ENCODE data around the gene TBXT.
"Not testable (repeated sequence)": the region's sequence is repeated elsewhere in the genome, so short reads cannot be mapped to it uniquely, and the experiment has no call there.

TBXT gene

DNA sequence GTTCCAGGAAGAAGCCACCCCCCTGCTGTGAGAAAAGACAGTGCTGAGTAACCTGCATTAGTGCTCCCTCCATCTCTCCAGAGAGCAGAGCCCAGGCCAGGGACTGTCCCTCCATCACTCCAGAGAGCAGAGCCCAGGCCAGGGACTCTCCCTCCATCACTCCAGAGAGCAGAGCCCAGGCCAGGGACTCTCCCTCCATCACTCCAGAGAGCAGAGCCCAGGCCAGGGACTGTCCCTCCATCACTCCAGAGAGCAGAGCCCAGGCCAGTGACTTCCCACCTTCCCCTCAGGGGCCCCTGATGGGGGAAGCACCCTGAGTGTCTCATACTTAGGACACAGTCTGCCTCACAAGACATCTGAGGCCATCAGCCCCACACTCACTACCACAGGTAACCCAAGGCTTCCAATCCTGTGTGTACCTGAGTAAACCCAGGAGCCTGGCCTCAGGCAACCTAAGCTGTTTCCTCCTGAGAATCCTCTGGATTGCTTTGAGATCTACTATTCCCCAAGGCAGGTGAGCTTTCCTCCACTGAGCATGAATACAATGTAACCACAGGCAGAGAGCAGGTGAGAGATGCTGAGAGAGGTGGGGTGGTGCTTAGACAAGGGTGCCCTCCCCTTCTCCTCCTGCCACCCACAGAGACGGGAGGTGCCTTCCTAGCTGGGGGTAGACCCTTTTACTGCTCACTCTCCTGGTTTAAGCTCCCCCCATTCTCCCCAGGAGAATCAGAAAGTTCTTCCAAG, 4.9 kb downstream of the TBXT start:
- H3K4me3 Mint-ChIP-seq = no peak overlapping the region
- H3K36me3 Mint-ChIP-seq = no peaks in the 10 kb centered on the region
- no peaks in the 10 kb centered on the region for H3K4me1 Mint-ChIP-seq
- peaks cover 69% of the 10 kb centered on the region for H3K27me3 Mint-ChIP-seq
- H3K27ac Mint-ChIP-seq = no peak overlapping the region
- CTCF ChIA-PET = no interaction called here
- DNase-seq = no peak
- no peaks in the 10 kb centered on the region for H3K9me3 Mint-ChIP-seq

DNA sequence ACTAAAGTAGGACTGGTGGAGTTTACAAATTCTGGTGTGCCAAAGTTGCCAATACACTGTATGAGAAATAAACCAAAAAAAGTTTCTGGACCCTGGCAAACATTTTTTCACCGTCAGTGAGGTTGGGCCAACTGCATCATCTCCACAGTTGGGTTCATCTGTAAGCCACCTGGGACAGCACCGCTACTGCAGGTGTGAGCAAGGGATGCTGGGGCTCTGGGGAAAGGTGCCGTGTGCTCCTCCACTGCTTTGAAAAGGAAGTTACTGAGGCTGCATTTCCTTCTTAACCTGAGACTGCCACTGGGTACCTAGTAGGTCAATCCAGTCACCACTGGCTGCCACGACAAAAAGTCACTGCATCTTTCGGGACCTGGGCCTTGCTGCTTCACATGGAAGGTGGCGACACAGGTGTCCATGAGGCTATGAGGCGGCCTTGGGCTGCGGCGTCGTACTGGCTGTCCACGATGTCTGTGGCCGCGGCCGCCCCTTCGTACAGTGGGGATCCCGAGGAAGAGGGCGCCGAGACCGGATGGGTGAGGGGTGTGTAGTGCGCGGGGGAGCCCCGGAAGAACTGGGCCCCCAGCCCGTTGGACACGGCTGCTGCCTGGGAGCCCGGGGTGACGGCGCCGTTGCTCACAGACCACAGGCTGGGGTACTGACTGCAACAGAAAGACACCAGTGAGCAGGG, 9.6 kb downstream of the TBXT start:
- no peak overlapping the region for H3K4me3 Mint-ChIP-seq
- H3K9me3 Mint-ChIP-seq = no peaks in the 10 kb centered on the region
- H3K36me3 Mint-ChIP-seq = no peaks in the 10 kb centered on the region
- no peaks in the 10 kb centered on the region for H3K4me1 Mint-ChIP-seq
- peaks cover 28% of the 10 kb centered on the region for H3K27me3 Mint-ChIP-seq
- no peak overlapping the region for H3K27ac Mint-ChIP-seq
- no peak for DNase-seq
- CTCF ChIA-PET = interaction anchor here (1.9 kb wide), 1 partner anchor 243 kb away, joined by 4 read pairs; no protein-coding TSS in a partner anchor

DNA sequence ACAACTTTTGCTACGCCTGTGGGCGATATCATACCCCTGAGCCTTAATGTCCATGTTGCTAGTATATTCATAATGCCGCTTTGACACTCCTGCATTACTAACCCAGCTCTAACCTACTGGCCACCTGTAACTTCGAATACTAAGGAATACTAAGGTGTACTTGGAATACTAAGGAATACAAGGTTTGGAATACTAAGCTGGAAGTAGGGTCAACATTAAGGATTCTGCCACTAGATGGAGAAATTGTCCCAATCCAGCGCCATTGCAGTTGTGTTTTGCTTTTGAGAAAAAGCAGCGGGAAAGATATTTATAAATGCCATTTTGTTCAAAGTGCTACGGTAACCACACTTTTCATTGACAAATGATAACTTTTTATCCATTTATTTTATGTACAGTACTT, 10.7 kb downstream of the TBXT start:
- Mint-ChIP-seq H3K4me3 (no peak overlapping the region), H3K36me3 (no peaks in the 10 kb centered on the region), H3K4me1 (no peaks in the 10 kb centered on the region), H3K27me3 (peaks cover 16% of the 10 kb centered on the region), H3K9me3 (no peaks in the 10 kb centered on the region), H3K27ac (no peak overlapping the region)
- no peak for DNase-seq
- CTCF ChIA-PET = interaction anchor here (1.9 kb wide), 1 partner anchor 244 kb away, joined by 4 read pairs; no protein-coding TSS in a partner anchor

DNA sequence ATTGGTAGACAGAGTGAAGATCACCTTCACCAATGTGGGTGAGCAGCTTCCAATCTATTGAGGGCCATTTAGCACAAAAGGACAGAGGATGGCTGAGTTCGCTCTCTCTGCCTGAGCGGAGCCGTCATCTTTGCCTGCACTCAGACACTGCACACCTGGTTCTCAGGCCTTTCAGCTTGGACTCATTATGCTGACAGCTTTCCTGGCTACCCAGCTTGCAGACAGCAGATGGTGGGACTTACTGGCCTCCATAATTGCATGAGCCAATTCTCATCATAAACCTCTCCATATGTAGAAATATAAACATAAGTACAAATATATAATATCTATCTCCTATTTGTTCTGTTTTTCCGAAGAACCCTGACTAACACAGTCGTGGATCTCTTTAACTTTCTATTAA, 13.7 kb downstream of the TBXT start:
- CTCF ChIA-PET = no interaction called here
- Mint-ChIP-seq H3K27ac (no peak overlapping the region), H3K4me1 (no peaks in the 10 kb centered on the region), H3K27me3 (peaks cover 11% of the 10 kb centered on the region), H3K9me3 (peaks cover 3% of the 10 kb centered on the region), H3K36me3 (no peaks in the 10 kb centered on the region), H3K4me3 (no peak overlapping the region)
- no peak for DNase-seq

DNA sequence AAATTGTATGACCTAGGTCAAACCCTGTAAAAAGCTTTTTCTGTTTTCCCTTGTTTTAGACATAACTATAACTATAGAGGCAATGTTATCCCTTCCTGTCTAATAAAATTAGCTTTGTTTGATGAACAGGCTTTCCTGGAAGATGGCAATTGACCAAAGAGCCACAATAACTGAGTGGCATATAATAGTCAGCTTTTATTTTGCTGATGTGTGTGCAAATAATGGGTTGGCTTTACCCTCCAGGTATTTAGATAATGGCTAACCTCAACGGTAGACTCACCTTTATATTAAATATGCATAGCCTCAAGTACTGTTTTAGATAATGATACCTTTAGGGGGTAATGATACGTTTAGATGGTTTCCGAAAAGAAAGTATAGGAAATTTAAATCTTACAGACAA, 15.0 kb downstream of the TBXT start:
- DNase-seq = no peak
- H3K9me3 Mint-ChIP-seq = peaks cover 3% of the 10 kb centered on the region
- H3K4me1 Mint-ChIP-seq = no peaks in the 10 kb centered on the region
- peaks cover 8% of the 10 kb centered on the region for H3K27me3 Mint-ChIP-seq
- H3K27ac Mint-ChIP-seq = no peak overlapping the region
- H3K4me3 Mint-ChIP-seq = no peak overlapping the region
- CTCF ChIA-PET = interaction anchor here (0.5 to 1.4 kb wide), 2 partner anchors 53 to 256 kb away, joined by 3 read pairs; no protein-coding TSS in a partner anchor
- no peaks in the 10 kb centered on the region for H3K36me3 Mint-ChIP-seq

DNA sequence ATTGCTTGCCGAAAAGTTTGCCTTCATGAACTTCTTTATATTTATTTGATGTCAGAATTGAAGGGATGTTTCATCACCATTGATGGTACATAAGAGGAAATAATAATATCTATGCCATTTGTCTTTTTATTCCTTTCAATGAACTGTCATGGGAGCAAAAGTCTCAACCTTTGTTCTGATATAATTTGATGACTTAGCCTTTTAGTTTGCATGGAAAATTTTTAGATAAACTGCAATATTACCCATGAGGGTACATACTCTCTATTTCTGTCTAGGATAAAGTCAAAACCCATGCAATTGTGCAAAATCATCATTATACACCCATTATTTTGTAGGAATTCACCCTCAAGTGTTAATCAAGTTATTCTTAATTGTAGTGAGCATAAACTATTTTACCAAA, 15.9 kb downstream of the TBXT start:
- Mint-ChIP-seq H3K36me3 (no peaks in the 10 kb centered on the region), H3K27ac (no peak overlapping the region), H3K9me3 (peaks cover 3% of the 10 kb centered on the region), H3K27me3 (peaks cover 8% of the 10 kb centered on the region), H3K4me3 (no peak overlapping the region), H3K4me1 (no peaks in the 10 kb centered on the region)
- DNase-seq = no peak
- CTCF ChIA-PET = interaction anchor here (1.4 kb wide), 1 partner anchor 52 kb away, joined by 3 read pairs; no protein-coding TSS in a partner anchor

DNA sequence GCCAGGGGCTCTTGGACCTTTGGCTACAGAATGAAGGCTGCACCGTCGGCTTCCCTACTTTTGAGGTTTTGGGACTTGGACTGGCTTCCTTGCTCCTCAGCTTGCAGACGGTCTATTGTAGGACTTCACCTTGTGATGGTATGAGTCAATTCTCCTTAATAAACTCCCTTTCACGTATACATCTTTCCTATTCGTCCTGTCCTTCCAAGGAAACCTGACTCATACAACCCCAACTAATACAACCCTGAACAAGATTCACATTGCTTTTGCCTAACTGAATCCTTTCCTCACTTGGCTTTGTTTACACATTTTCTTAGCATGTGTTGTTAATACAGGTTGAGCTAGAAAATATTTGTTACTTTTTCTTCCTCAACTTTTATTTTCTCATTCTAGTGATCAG, 21.9 kb downstream of the TBXT start:
- Mint-ChIP-seq H3K27ac (no peak overlapping the region), H3K27me3 (peaks cover 25% of the 10 kb centered on the region), H3K36me3 (no peaks in the 10 kb centered on the region), H3K9me3 (no peaks in the 10 kb centered on the region), H3K4me3 (no peak overlapping the region), H3K4me1 (no peaks in the 10 kb centered on the region)
- CTCF ChIA-PET = no interaction called here
- no peak for DNase-seq

DNA sequence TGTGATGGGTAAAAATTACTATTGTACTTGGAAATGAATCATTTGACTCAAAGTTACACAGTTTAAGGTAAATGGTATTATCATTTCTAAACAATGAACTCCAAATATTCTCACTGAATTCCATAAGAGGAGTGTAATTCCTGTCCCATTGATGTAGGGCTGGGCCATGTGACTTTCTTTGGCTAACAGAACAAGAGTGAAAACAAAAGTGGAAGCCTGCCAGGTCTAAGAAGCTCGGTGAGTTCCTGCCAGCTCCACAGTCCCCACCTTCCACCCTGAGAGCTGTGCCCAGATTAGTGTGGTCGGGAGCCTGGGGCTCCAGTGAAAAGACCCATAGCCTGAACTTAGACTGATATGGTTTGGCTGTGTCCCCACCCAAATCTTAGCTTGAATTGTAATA, 24.6 kb downstream of the TBXT start:
- CTCF ChIA-PET = no interaction called here
- no peaks in the 10 kb centered on the region for H3K36me3 Mint-ChIP-seq
- H3K27me3 Mint-ChIP-seq = peaks cover 26% of the 10 kb centered on the region
- no peak for DNase-seq
- no peaks in the 10 kb centered on the region for H3K9me3 Mint-ChIP-seq
- no peaks in the 10 kb centered on the region for H3K4me1 Mint-ChIP-seq
- no peak overlapping the region for H3K4me3 Mint-ChIP-seq
- H3K27ac Mint-ChIP-seq = no peak overlapping the region

DNA sequence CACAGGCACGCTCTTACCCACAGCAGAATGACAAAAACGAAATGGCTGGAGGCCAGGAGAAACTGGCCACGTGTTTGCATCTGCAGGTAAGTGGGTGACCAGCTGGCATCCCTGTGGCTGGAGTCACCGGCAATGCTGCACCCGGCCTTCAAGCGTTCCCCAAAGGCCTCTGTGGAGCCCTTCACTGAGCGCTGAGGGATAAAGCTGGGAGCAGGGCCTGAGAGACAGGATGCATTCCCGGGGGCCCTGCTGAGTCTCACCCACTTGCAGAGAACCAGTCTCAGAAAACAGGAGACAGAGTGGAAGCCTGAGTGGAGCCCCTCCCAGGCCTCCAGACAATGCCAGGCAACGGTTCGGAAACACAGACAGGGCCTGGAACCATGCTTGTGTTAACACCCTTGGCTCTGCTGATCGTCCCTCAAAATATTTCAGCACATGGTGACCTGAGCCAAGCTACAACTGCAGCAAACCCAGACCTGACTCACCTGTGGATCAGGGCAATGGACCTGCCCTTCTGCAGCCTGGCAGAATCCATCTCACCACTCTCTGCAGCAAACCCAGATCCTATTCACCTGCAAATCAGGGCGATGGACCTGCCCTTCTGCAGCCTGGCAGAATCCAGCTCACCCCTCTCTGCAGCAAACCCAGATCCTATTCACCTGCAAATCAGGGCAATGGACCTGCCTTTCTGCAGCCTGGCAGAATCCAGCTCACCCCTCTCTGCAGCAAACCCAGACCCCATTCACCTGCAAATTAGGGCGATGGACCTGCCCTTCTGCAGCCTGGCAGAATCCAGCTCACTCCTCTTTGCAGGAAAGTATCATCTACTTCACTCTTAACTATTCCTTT, 39.8 kb downstream of the TBXT start:
- Mint-ChIP-seq H3K4me1 (no peaks in the 10 kb centered on the region), H3K9me3 (no peaks in the 10 kb centered on the region), H3K36me3 (no peaks in the 10 kb centered on the region), H3K27ac (no peak overlapping the region), H3K4me3 (no peak overlapping the region), H3K27me3 (peaks cover 24% of the 10 kb centered on the region)
- CTCF ChIA-PET = no interaction called here
- no peak for DNase-seq

DNA sequence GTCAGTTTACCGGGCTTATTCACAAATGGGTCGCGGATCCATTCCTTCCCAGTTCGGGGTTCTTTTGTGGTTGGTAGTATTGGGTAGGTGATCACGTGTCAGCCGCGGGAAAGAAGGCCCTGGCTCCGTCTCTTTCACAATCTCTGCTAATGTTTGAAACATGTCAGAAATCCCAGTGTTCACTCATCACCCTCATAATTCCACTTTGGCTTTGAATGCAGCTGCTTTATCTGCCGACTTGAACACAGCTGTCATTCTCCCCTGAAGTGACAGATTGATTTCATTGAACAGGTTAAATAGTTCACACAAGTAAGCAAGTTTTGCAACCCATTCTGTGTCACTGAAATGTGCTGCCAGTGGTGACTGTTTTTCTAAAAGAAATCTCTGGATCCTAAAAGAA, 44.5 kb downstream of the TBXT start:
- H3K4me1 Mint-ChIP-seq, H3K4me3 Mint-ChIP-seq, DNase-seq, CTCF ChIA-PET, H3K36me3 Mint-ChIP-seq, H3K9me3 Mint-ChIP-seq, H3K27ac Mint-ChIP-seq: not testable (repeated sequence)
- H3K27me3 Mint-ChIP-seq = peaks cover 15% of the 10 kb centered on the region

DNA sequence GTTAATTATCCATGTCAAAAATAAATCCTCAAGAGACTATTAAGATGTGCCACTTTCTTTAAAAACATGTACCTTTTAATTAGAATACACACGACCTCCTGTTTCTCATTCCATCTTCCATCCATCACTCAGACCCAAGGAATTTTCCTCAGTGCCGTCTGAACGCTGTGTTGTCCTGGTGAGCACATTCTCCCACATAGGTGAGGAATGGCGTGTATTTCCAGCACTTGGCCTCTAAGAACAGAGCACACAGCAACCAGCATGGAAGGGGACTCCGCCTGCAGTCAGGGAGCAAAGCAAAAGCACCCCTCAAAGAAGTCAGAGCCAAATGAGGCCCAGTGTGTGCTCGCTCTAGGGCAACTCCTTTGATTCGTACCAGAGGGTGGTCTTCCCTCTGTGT, 45.9 kb downstream of the TBXT start:
- DNase-seq = no peak
- no peak overlapping the region for H3K4me3 Mint-ChIP-seq
- CTCF ChIA-PET = no interaction called here
- no peaks in the 10 kb centered on the region for H3K36me3 Mint-ChIP-seq
- H3K27ac Mint-ChIP-seq = no peak overlapping the region
- H3K4me1 Mint-ChIP-seq = no peaks in the 10 kb centered on the region
- peaks cover 4% of the 10 kb centered on the region for H3K27me3 Mint-ChIP-seq
- no peaks in the 10 kb centered on the region for H3K9me3 Mint-ChIP-seq

DNA sequence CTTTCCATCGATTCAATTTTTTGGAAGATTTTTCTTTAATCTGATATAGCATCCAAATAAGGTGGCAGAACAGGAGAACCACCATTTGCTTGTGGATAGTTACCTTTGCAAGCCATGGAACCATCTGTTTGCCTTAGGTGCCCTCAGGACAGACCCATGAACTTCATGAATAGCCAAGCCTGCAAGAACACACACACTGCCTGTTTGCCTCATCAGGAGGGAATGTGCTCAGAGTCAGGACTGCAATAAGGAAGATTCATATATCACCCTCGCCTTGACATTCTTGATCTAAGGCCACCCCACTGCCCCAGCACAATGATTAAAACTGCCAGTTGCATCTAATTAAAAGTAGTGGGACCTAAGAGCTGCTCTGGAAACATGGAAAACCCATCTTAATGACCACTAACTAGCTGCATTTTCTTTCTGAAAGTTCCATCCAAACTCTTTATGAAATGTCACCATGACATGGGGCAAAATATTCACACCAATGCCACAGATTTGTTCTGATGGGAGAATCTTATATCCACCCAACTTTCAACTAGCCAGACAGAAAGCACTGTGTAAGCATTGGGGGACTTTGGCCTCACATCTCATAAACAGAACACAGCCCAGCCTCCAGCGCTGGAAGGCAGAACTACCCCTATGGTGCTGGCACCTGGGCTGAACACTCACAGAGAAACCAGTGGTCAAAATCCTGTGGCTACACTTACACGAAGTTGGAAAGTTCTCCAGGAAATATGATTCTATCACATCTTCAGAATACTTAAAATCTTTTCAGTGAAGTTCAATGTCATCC, 48.3 kb downstream of the TBXT start:
- Mint-ChIP-seq H3K27me3 (no peaks in the 10 kb centered on the region), H3K27ac (no peak overlapping the region), H3K36me3 (no peaks in the 10 kb centered on the region), H3K4me3 (no peak overlapping the region), H3K4me1 (no peaks in the 10 kb centered on the region), H3K9me3 (no peaks in the 10 kb centered on the region)
- CTCF ChIA-PET = interaction anchor here (1.5 kb wide), 1 partner anchor 13 kb away, joined by 3 read pairs; no protein-coding TSS in a partner anchor
- DNase-seq = no peak

DNA sequence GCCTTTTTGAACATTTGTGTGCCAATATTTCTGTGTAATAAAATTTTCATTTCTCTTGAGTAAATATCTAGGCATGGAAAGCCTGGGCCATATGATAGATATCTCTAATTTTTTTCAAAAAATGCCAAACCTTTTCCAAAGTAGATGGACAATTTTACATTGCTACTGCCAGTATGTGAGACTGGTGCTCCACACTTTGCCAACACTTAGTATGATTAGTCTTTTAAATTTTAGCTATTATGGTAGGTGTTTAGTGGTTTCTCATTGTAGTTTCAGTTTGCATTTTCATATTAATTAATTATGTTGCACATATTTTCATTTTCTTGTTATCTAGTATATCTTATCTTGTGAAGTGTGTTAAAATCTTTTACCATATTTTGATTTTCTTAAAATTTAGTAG, 52.0 kb downstream of the TBXT start:
- CTCF ChIA-PET = no interaction called here
- Mint-ChIP-seq H3K4me3 (no peak overlapping the region), H3K4me1 (no peaks in the 10 kb centered on the region), H3K36me3 (no peaks in the 10 kb centered on the region), H3K27me3 (no peaks in the 10 kb centered on the region), H3K9me3 (no peaks in the 10 kb centered on the region), H3K27ac (no peak overlapping the region)
- DNase-seq = no peak

DNA sequence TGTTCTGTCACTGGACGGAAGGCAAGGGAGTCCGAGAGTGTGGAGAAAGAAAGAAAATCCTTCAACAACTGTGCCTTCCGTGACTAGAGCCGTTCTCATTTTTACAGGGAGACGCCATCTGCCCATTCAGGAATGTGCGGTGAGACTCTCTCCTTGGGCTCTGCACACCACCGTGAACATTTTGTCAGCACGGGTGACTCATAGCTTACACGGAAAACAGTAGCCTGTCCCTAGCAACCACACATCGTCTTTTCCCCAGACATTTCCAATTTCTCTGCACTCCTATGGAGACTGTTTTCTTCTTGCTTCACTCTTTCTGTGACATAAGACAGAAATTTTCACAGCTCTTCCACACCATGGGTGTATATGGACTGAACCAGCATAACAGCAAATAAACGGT, 55.1 kb downstream of the TBXT start:
- CTCF ChIA-PET = no interaction called here
- no peak overlapping the region for H3K27ac Mint-ChIP-seq
- H3K36me3 Mint-ChIP-seq = no peaks in the 10 kb centered on the region
- no peak for DNase-seq
- peaks cover 8% of the 10 kb centered on the region for H3K27me3 Mint-ChIP-seq
- H3K4me1 Mint-ChIP-seq = no peaks in the 10 kb centered on the region
- no peaks in the 10 kb centered on the region for H3K9me3 Mint-ChIP-seq
- H3K4me3 Mint-ChIP-seq = no peak overlapping the region
